Naive thymus-derived CD8-positive, alpha-beta T cell (primary cell): ENCODE measurements around the gene LRP2. TPM values are rescaled to one million over a fixed set of nuclear protein-coding genes. Genes with fewer than 3 reads are reported as not detected.

Experiments
- ATAC-seq, 2 donors: fragments of 150-1000 bp; cut with Tn5 transposase in 1 of 2; sonication (Bioruptor Pico), chemical (Tn5 transposase) in 1 of 2; 1 replicate in 1 of 2; 2 replicates in 1 of 2; pipeline ENCODE4 v1.10.0; 2021; ENCODE audit warnings: mild to moderate bottlenecking in 2 of 2, moderate library complexity in 2 of 2
- POLR2A ChIA-PET: fragments of 350-600 bp; sonication (Branson Sonifier 250); formaldehyde crosslinking; loops from one replicate; lab custom pipeline; 2021; ENCODE audit warnings: antibody characterized with exemption; lab: Charles Lee
- DNase-seq, 10 donors: peaks; one replicate each; pipeline versions ENCODE4 v3.0.0 to v3.0.0-alpha.2; 2020 to 2022
- H3K27ac Mint-ChIP-seq, 10 donors: one replicate each; pipeline ENCODE4 v1.8.0; 2020 to 2022; ENCODE audit warnings: mild to moderate bottlenecking in 10 of 10, mixed read lengths in 10 of 10, moderate library complexity in 4 of 10, inconsistent platforms in 1 of 10
- H3K27me3 Mint-ChIP-seq, 5 donors: one replicate each; pipeline ENCODE4 v1.8.0; 2021 to 2022; ENCODE audit warnings: mixed read lengths in 5 of 5
- H3K36me3 Mint-ChIP-seq, 3 donors: one replicate each; pipeline ENCODE4 v1.8.0; 2020 to 2022; ENCODE audit warnings: mixed read lengths in 3 of 3, mild to moderate bottlenecking in 2 of 3, inconsistent platforms in 1 of 3
- H3K4me1 Mint-ChIP-seq, 4 donors: one replicate each; pipeline ENCODE4 v1.8.0; 2021 to 2022; ENCODE audit warnings: mixed read lengths in 4 of 4
- H3K4me3 Mint-ChIP-seq, 10 donors: one replicate each; pipeline ENCODE4 v1.8.0; 2020 to 2022; ENCODE audit warnings: mild to moderate bottlenecking in 10 of 10, mixed read lengths in 10 of 10, moderate library complexity in 6 of 10, inconsistent platforms in 1 of 10
- H3K9me3 Mint-ChIP-seq, 9 donors: one replicate each; pipeline ENCODE4 v1.8.0; 2020 to 2022; ENCODE audit warnings: mixed read lengths in 9 of 9, mild to moderate bottlenecking in 3 of 9, inconsistent platforms in 1 of 9, moderate library complexity in 1 of 9
- polyA plus RNA-seq, 3 donors: library from polyadenylated mRNA; unstranded; fragments of 300-500 nt; fragmentation: Illumina TruSeq; gene quantifications; one replicate each; pipeline ENCODE4 v1.2.3, GENCODE V29; 2021
- total RNA-seq, 8 experiments: library from RNA in 2 of 8; stranded (reverse) in 2 of 8; gene quantifications; one replicate each; pipeline ENCODE4 v1.2.3 and lab custom pipeline; 2021 to 2026

Gene LRP2
- total and polyA plus RNA-seq, 5 experiments from 2014 or later = not detected

DNA sequence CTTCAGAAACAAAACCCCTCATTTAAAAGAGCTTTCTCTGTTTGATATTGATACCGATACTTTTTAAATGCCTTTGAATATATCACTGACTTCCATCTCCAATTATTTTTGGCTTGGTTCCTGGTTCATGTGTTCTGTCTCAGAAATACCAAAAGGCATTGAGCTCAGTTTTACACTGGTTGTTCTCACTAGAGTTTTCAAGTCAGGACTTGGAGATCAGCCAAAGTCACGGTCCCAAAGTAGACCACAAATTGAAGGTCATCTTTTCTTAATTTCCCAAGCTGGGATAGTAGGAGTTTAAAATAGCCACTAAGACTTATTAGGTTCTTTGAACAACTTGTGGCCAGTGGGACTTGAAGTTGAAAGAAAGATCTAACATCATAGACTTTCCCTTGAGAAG lies 268.8 kb downstream of the LRP2 start:
- ATAC-seq (no peak), DNase-seq (no peak)
- POLR2A ChIA-PET = no interaction called here
- Mint-ChIP-seq H3K4me1 (peaks cover 2 to 10% (median 5%) of the 10 kb centered on the region in 4 donors), H3K27ac (no peak overlapping the region), H3K27me3 (peaks cover 0 to 7% (median 3%) of the 10 kb centered on the region in 5 donors), H3K36me3 (no peaks in the 10 kb centered on the region), H3K9me3 (no peaks in the 10 kb centered on the region), H3K4me3 (no peak overlapping the region)

- ATAC-seq (no peak), DNase-seq (no peak)
- no peaks in the 10 kb centered on the region for H3K9me3 Mint-ChIP-seq
- H3K27ac Mint-ChIP-seq = no peak overlapping the region
- H3K4me3 Mint-ChIP-seq = no peak overlapping the region
- H3K36me3 Mint-ChIP-seq = no peaks in the 10 kb centered on the region
- POLR2A ChIA-PET = no interaction called here
- peaks cover 0 to 6% (median 3%) of the 10 kb centered on the region in 5 donors for H3K27me3 Mint-ChIP-seq
- peaks cover 2 to 8% (median 5%) of the 10 kb centered on the region in 4 donors for H3K4me1 Mint-ChIP-seq
These were observed 270.4 kb downstream of the LRP2 start for GRCh38 chr2:169091761-169092519.

GRCh38 chr2:169091256-169091655 lies 271.1 kb downstream of the LRP2 start:
- H3K4me1 Mint-ChIP-seq = peaks cover 2 to 8% (median 6%) of the 10 kb centered on the region in 4 donors
- no peaks in the 10 kb centered on the region for H3K36me3 Mint-ChIP-seq
- no peak overlapping the region for H3K4me3 Mint-ChIP-seq
- peaks cover 0 to 6% (median 5%) of the 10 kb centered on the region in 5 donors for H3K27me3 Mint-ChIP-seq
- ATAC-seq (no peak), DNase-seq (no peak)
- POLR2A ChIA-PET = no interaction called here
- H3K27ac Mint-ChIP-seq = no peak overlapping the region
- no peaks in the 10 kb centered on the region for H3K9me3 Mint-ChIP-seq

DNA sequence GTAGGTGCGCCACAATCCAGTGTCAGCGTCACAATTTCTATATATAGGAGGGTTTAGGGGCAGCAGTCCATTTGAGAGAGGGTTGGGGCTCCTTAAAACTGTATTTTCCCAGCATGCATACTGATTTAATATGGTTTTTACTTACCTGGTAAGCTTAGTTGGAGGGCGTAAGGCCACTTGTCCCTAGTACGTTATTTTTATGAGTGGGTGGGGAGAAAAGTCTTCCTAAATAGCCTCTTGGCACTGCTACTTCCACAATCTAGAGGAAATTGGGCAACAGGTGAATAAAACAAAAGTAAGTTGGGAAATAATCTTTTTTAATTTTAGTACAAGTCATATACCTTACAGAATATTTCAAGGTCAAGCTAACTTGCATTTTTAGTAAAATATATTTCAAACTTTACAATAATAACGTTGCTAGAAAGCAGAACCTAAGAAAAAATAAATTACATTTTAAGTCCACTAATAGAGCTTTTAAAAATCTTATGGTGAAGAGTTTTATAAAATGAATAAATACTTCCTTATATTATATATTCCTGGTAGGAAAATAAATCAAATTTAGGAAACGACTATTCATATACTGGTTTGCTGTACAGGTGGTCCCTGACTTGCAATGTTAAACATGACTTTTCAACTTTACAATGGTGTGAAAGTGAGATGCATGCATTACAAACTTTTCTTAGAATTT lies 272.1 kb downstream of the LRP2 start:
- no peak overlapping the region for H3K27ac Mint-ChIP-seq
- POLR2A ChIA-PET = no interaction called here
- DNase-seq (no peak), ATAC-seq (no peak)
- no peak overlapping the region for H3K4me3 Mint-ChIP-seq
- H3K27me3 Mint-ChIP-seq = peaks cover 0 to 12% (median 4%) of the 10 kb centered on the region in 5 donors
- peaks cover 0 to 5% (median 0%) of the 10 kb centered on the region in 9 donors for H3K9me3 Mint-ChIP-seq
- H3K36me3 Mint-ChIP-seq = no peaks in the 10 kb centered on the region
- H3K4me1 Mint-ChIP-seq = peaks cover 0 to 8% (median 3%) of the 10 kb centered on the region in 4 donors

- DNase-seq (no peak), ATAC-seq (no peak)
- Mint-ChIP-seq H3K27me3 (peaks cover 0 to 12% (median 4%) of the 10 kb centered on the region in 5 donors), H3K4me3 (no peak overlapping the region), H3K4me1 (peaks cover 0 to 8% (median 3%) of the 10 kb centered on the region in 4 donors), H3K27ac (no peak overlapping the region), H3K36me3 (no peaks in the 10 kb centered on the region), H3K9me3 (peaks cover 0 to 5% (median 0%) of the 10 kb centered on the region in 9 donors)
- POLR2A ChIA-PET = no interaction called here
These were observed 273.2 kb downstream of the LRP2 start for GRCh38 chr2:169089182-169089581.

DNA sequence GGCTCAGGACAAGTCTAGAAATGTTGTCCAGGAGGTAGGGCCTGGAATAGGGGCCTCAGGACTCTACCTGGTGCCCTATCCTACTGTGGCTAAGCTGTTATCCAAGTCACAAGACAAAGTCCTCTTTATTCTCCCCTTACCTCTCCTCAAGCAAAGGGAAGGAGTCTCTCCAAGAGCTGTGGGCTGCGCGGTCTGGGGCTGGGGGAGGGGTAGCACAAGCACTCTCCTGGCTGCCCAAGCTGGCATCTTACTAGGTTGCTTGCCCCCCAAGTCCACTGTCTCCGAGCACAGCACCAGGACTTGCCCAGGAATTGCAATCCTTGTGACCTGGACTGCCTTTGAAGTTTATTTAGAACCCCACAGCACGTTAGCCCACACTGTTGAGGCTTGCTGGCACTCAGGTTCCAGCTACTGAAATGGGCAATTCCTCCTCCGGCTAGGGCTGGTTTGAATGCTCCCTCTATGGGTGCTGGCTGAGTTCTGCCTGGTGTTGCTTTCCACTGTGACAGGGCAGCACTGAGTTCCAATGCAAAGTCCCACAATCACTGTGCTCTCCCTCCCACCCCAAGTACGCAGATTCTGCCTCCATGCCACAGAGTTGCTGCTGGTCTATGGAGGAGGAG lies 274.5 kb downstream of the LRP2 start:
- DNase-seq = no peak
- no peak for ATAC-seq
- Mint-ChIP-seq H3K27me3 (peaks cover 0 to 9% (median 4%) of the 10 kb centered on the region in 5 donors), H3K36me3 (no peaks in the 10 kb centered on the region), H3K4me3 (no peak overlapping the region), H3K27ac (no peak overlapping the region), H3K9me3 (peaks cover 0 to 5% (median 0%) of the 10 kb centered on the region in 9 donors), H3K4me1 (peaks cover 0 to 8% (median 5%) of the 10 kb centered on the region in 4 donors)
- POLR2A ChIA-PET = no interaction called here

DNA sequence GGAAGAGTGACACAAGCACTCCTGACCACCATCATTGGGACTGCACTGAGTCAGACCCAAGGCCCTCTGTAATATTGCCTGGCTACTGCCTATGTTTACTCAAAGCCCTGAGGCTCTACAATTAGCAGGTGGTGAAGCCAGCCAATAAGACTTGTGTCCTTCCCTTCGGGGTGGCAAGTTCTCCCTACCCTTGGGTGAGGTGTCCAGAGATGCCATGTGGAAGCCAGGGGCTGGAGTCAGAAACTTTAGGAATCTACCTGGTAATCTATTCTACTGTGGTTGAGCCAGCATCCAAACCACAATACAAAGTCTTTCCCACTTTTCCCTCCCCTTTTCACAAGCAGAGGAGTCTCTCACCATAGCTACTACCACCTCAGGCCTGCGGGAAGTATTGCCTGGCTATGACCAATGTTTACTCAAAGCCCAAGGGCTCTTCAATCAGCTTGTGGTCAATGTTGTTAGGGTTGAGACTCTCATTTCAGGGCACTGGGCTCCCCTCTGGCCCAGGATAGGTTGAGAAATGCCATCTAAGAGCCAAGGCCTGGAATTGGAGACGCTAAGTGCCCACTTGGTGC lies 275.4 kb downstream of the LRP2 start:
- Mint-ChIP-seq H3K36me3 (no peaks in the 10 kb centered on the region), H3K4me3 (no peak overlapping the region), H3K4me1 (peaks cover 0 to 8% (median 5%) of the 10 kb centered on the region in 4 donors), H3K27ac (no peak overlapping the region), H3K9me3 (peaks cover 0 to 5% (median 0%) of the 10 kb centered on the region in 9 donors), H3K27me3 (peaks cover 0 to 9% (median 2%) of the 10 kb centered on the region in 5 donors)
- POLR2A ChIA-PET = no interaction called here
- ATAC-seq (no peak), DNase-seq (no peak)

GRCh38 chr2:169082995-169083394 lies 279.3 kb downstream of the LRP2 start:
- Mint-ChIP-seq H3K4me1 (peaks cover 0 to 15% (median 1%) of the 10 kb centered on the region in 4 donors), H3K27me3 (peaks cover 0 to 9% (median 2%) of the 10 kb centered on the region in 5 donors), H3K27ac (no peak overlapping the region), H3K36me3 (no peaks in the 10 kb centered on the region), H3K4me3 (no peak overlapping the region), H3K9me3 (peaks cover 0 to 5% (median 0%) of the 10 kb centered on the region in 9 donors)
- no peak for ATAC-seq
- POLR2A ChIA-PET = no interaction called here
- DNase-seq = no peak

DNA sequence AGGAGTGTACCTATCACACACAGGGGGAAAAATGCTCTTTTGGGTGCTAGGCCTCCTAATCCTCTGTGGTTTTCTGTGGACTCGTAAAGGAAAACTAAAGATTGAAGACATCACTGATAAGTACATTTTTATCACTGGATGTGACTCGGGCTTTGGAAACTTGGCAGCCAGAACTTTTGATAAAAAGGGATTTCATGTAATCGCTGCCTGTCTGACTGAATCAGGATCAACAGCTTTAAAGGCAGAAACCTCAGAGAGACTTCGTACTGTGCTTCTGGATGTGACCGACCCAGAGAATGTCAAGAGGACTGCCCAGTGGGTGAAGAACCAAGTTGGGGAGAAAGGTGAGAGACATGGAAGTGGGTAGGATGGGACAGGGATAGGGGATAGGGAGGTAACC lies 280.8 kb downstream of the LRP2 start:
- H3K4me3 Mint-ChIP-seq = no peak overlapping the region
- H3K9me3 Mint-ChIP-seq = peaks cover 0 to 5% (median 0%) of the 10 kb centered on the region in 9 donors
- no peak overlapping the region for H3K27ac Mint-ChIP-seq
- H3K27me3 Mint-ChIP-seq = peaks cover 0 to 9% (median 2%) of the 10 kb centered on the region in 5 donors
- POLR2A ChIA-PET = no interaction called here
- H3K36me3 Mint-ChIP-seq = no peaks in the 10 kb centered on the region
- ATAC-seq (no peak), DNase-seq (no peak)
- H3K4me1 Mint-ChIP-seq = peaks cover 0 to 15% (median 1%) of the 10 kb centered on the region in 4 donors

DNA sequence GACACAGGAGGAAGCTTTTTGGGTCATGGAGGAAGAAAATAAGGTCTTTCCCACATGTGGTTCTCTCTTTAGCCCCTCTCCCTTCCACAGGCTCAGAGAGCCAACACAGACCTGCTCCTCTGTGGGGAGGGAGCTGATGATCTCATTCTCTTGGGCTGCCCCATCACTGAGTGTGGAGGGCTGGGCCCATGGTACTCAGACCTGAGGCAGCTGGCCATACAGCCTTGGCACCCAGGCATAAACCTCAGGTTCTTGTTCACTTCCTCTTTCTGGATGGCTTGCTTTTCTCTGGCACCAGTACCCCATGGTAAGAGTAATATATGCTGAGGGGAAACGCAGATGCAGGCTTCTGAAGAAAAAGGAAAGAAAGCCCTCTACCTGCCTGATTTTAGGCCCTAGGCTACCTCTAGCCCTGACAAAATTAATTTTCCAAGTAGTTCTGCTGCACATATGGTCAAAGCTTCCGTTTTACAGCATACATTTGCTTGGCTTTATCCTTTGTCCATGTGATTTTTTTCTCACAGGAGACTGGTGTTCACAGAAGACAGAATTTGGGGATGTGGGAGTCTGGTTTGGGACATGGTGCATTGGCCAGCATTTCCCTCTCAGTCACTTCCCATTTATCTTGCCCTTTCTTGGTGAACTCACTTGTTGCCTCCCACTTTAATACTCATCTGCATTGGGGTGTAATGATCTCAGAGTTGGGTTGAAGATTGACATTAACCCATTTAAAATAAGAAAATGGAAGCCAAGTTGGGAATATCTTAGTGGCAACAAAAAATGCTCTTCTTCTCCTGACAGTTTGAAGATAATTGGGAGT lies 281.9 kb downstream of the LRP2 start:
- no peaks in the 10 kb centered on the region for H3K36me3 Mint-ChIP-seq
- DNase-seq (no peak), ATAC-seq (no peak)
- H3K27ac Mint-ChIP-seq = no peak overlapping the region
- POLR2A ChIA-PET = no interaction called here
- no peak overlapping the region for H3K4me3 Mint-ChIP-seq
- no peaks in the 10 kb centered on the region for H3K9me3 Mint-ChIP-seq
- H3K4me1 Mint-ChIP-seq = peaks cover 0 to 11% (median under 1%) of the 10 kb centered on the region in 4 donors
- peaks cover 0 to 2% (median 0%) of the 10 kb centered on the region in 5 donors for H3K27me3 Mint-ChIP-seq

GRCh38 chr2:169077674-169078240 lies 284.6 kb downstream of the LRP2 start:
- POLR2A ChIA-PET = no interaction called here
- ATAC-seq = no peak
- H3K36me3 Mint-ChIP-seq = no peaks in the 10 kb centered on the region
- H3K27ac Mint-ChIP-seq = no peak overlapping the region
- no peak for DNase-seq
- H3K4me1 Mint-ChIP-seq = peaks cover 0 to 14% (median 2%) of the 10 kb centered on the region in 4 donors
- H3K9me3 Mint-ChIP-seq = no peaks in the 10 kb centered on the region
- no peaks in the 10 kb centered on the region for H3K27me3 Mint-ChIP-seq
- H3K4me3 Mint-ChIP-seq = no peak overlapping the region
